Aorta (tissue), 5 donors: ENCODE measurements around the gene TMEM141. TPM values are rescaled to one million over a fixed set of nuclear protein-coding genes. Genes with fewer than 3 reads are reported as not detected.

ENCODE experiments used
- ATAC-seq: fragments of 200-7000 bp; cut with Tn5 transposase; one replicate; pipeline ENCODE4 v1.9.1; 2022; ENCODE audit warnings: moderate library complexity; ENCODE audit not compliant: low FRiP score
- DNase-seq, 2 donors: peaks; one replicate each; pipeline ENCODE4 v3.0.0-alpha.2; 2020
- H3K27ac ChIP-seq, 2 donors: one replicate each; pipeline ENCODE4 v1.5.1; 2013; ENCODE audit warnings: low read length in 2 of 2, mild to moderate bottlenecking in 2 of 2, moderate library complexity in 2 of 2, control low read depth in 1 of 2, inconsistent platforms in 1 of 2, low read depth in 1 of 2
- H3K27me3 ChIP-seq, 2 donors: one replicate each; pipeline ENCODE4 v1.6.1; 2013; ENCODE audit warnings: control low read depth in 1 of 2, low read length in 1 of 2, mild to moderate bottlenecking in 1 of 2, moderate library complexity in 1 of 2; ENCODE audit not compliant: insufficient read depth in 2 of 2, control insufficient read depth in 1 of 2
- H3K36me3 ChIP-seq, 2 donors: one replicate each; pipeline ENCODE4 v1.6.1; 2013; ENCODE audit warnings: control low read depth in 1 of 2, low read length in 1 of 2, mild to moderate bottlenecking in 1 of 2; ENCODE audit not compliant: insufficient read depth in 2 of 2, control insufficient read depth in 1 of 2
- H3K4me1 ChIP-seq, 2 donors: one replicate each; pipeline ENCODE4 v1.6.1; 2013; ENCODE audit warnings: low read length in 2 of 2, control low read depth in 1 of 2, mild to moderate bottlenecking in 1 of 2, moderate library complexity in 1 of 2; ENCODE audit not compliant: insufficient read depth in 2 of 2, control insufficient read depth in 1 of 2
- H3K4me3 ChIP-seq, 2 donors: one replicate each; pipeline ENCODE4 v1.5.1; 2013; ENCODE audit warnings: low read length in 2 of 2, control low read depth in 1 of 2, mild to moderate bottlenecking in 1 of 2
- H3K9me3 ChIP-seq: one replicate; pipeline ENCODE4 v1.6.1; 2013; ENCODE audit warnings: mild to moderate bottlenecking, low read length; ENCODE audit not compliant: control insufficient read depth
- WGBS, 2 donors: extraction: QIAGEN DNeasy Blood & Tissue Kit; methylation state at CpG; one replicate each; pipeline ENCODE4 v1.1.7; 2013; 5-methylcytosine and 5-hydroxymethylcytosine counted together
- intact Hi-C, 2 donors: fragments of 100-400 bp; cut with DNase I; formaldehyde crosslinking; loops; one replicate each; pipeline versions ENCODE4 v1.14.2 to v1.15.0; 2022
- polyA plus RNA-seq, 2 donors: library from polyadenylated mRNA; stranded (reverse); fragments of 200-250 nt; gene quantifications; one replicate each; pipeline ENCODE4 v1.2.3, GENCODE V29; 2013
- total RNA-seq, 2 donors: library from RNA; stranded (reverse); fragmentation: NEBNext Ultra II Directional; extraction: Animal tissue kit (Norgen Biotek cat#: 25700); gene quantifications; one replicate each; pipeline ENCODE4 v1.2.1, GENCODE V29; 2021
- donor health status: healthy with polysubstance abuse.
- donor health status: Bipolar disorder and iron deficiency.
- donor health status: DM: no; HTN: no; CAD: no.
- donor health status: DM: no; HTN: no; CAD: no.
- donor health status: DM: yes; HTN: yes; CAD: no.

Gene TMEM141
- total and polyA plus RNA-seq, 4 donors = 26.6 to 95.8 (median 42.0) TPM

GRCh38 chr9:136746621-136747020, 44.5 kb upstream of the TMEM141 start:
- H3K9me3 ChIP-seq = no peaks in the 10 kb centered on the region
- intact Hi-C loops = no loop called here
- H3K36me3 ChIP-seq = no peaks in the 10 kb centered on the region
- no peaks in the 10 kb centered on the region for H3K27me3 ChIP-seq
- H3K4me1 ChIP-seq = no peaks in the 10 kb centered on the region
- 92 to 93% methylated on average over 18 of the region's 18 CpGs for WGBS, 2 donors
- DNase-seq = no peak
- H3K27ac ChIP-seq = no peak overlapping the region
- H3K4me3 ChIP-seq = no peak overlapping the region
- ATAC-seq = no peak

- Histone ChIP-seq H3K36me3 (no peaks in the 10 kb centered on the region), H3K4me3 (no peak overlapping the region), H3K27ac (no peak overlapping the region), H3K4me1 (no peaks in the 10 kb centered on the region), H3K9me3 (no peaks in the 10 kb centered on the region), H3K27me3 (no peaks in the 10 kb centered on the region)
- intact Hi-C loops = no loop called here
- ATAC-seq (no peak), DNase-seq (no peak)
- 86% methylated on average over 22 of the region's 22 CpGs for WGBS, 2 donors
Measured at GRCh38 chr9:136747161-136748060, 43.7 kb upstream of the TMEM141 start.

- Histone ChIP-seq H3K36me3 (no peaks in the 10 kb centered on the region), H3K4me3 (no peak within 1 kb of the TSS), H3K4me1 (no peaks in the 10 kb centered on the region), H3K27ac (no peak within 1 kb of the TSS), H3K9me3 (no peaks in the 10 kb centered on the region), H3K27me3 (no peaks in the 10 kb centered on the region)
- no peak for DNase-seq
- intact Hi-C loops = no loop called here
- WGBS, 2 donors = 74 to 81% methylated on average over 8 of the region's 8 CpGs
- ATAC-seq = no peak
Measured at GRCh38 chr9:136748201-136748600, 42.9 kb upstream of the TMEM141 start, which contains the start of gene LCN6. LCN6 (minus strand) TSS chr9:136748525; CDS start chr9:136748483, 42 bp downstream.

- intact Hi-C loops = no loop called here
- Histone ChIP-seq H3K9me3 (peaks cover 2% of the 10 kb centered on the region), H3K4me1 (no peaks in the 10 kb centered on the region), H3K4me3 (no peak overlapping the region), H3K36me3 (no peaks in the 10 kb centered on the region), H3K27me3 (no peaks in the 10 kb centered on the region), H3K27ac (no peak overlapping the region)
- ATAC-seq (no peak), DNase-seq (no peak)
- 82 to 84% methylated on average over 21 of the region's 21 CpGs for WGBS, 2 donors
Measured at GRCh38 chr9:136748666-136749611, 42.2 kb upstream of the TMEM141 start.

- no peak overlapping the region for H3K4me3 ChIP-seq
- no peak for DNase-seq
- ATAC-seq = no peak
- WGBS, 2 donors = 54 to 60% methylated on average over 2 of the region's 2 CpGs
- no peaks in the 10 kb centered on the region for H3K36me3 ChIP-seq
- no peaks in the 10 kb centered on the region for H3K27me3 ChIP-seq
- no peak overlapping the region for H3K27ac ChIP-seq
- intact Hi-C loops = no loop called here
- H3K9me3 ChIP-seq = peaks cover 2% of the 10 kb centered on the region
- H3K4me1 ChIP-seq = no peaks in the 10 kb centered on the region
Measured at GRCh38 chr9:136750526-136750925, 40.6 kb upstream of the TMEM141 start.

GRCh38 chr9:136751244-136751643, 39.9 kb upstream of the TMEM141 start:
- WGBS, 2 donors = 70 to 81% methylated on average over 1 of the region's 1 CpG
- DNase-seq (no peak), ATAC-seq (no peak)
- Histone ChIP-seq H3K4me1 (no peaks in the 10 kb centered on the region), H3K4me3 (no peak overlapping the region), H3K27me3 (no peaks in the 10 kb centered on the region), H3K9me3 (peaks cover 2% of the 10 kb centered on the region), H3K27ac (no peak overlapping the region), H3K36me3 (no peaks in the 10 kb centered on the region)
- intact Hi-C loops = no loop called here

- H3K27me3 ChIP-seq = no peaks in the 10 kb centered on the region
- ATAC-seq (no peak), DNase-seq (no peak)
- H3K36me3 ChIP-seq = no peaks in the 10 kb centered on the region
- intact Hi-C loops = no loop called here
- H3K27ac ChIP-seq = no peak overlapping the region
- H3K4me1 ChIP-seq = no peaks in the 10 kb centered on the region
- H3K9me3 ChIP-seq = peaks cover 2% of the 10 kb centered on the region
- no peak overlapping the region for H3K4me3 ChIP-seq
Measured at GRCh38 chr9:136751814-136752213, 39.3 kb upstream of the TMEM141 start.

- H3K4me1 ChIP-seq = no peaks in the 10 kb centered on the region
- ATAC-seq = no peak
- peaks cover 2% of the 10 kb centered on the region for H3K9me3 ChIP-seq
- no peak overlapping the region for H3K4me3 ChIP-seq
- no peak for DNase-seq
- no peaks in the 10 kb centered on the region for H3K36me3 ChIP-seq
- no peaks in the 10 kb centered on the region for H3K27me3 ChIP-seq
- intact Hi-C loops = no loop called here
- no peak overlapping the region for H3K27ac ChIP-seq
- 86 to 87% methylated on average over 31 of the region's 31 CpGs for WGBS, 2 donors
Measured at GRCh38 chr9:136753371-136754058, 37.6 kb upstream of the TMEM141 start.
